ENCODE results near the gene DPYD.

DPYD gene

GRCh38 chr1:97074771-97075170 lies 846.1 kb downstream of the DPYD start:
- no peak for DNase-seq

- no peak for DNase-seq
Measured at GRCh38 chr1:97073936-97074335, 846.9 kb downstream of the DPYD start.

DNA sequence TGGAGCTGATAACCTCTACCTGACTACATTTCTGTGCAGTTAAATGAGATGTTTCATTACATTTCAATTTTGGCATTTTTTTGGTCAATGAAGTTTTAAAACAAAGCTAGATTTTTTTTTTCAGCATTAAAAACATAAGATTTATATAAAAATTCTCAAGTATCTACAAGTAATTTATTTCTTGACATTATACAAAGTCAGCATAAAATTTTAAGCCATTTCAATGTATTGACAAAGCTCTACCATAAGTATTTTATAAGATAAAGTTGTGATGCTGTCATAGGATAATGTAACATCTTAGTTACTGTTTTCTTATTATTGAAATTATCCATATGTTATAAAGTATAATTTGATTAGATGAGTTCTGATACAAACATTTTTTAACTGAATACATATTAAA lies 847.7 kb downstream of the DPYD start:
- DNase-seq, result no peak

DNA sequence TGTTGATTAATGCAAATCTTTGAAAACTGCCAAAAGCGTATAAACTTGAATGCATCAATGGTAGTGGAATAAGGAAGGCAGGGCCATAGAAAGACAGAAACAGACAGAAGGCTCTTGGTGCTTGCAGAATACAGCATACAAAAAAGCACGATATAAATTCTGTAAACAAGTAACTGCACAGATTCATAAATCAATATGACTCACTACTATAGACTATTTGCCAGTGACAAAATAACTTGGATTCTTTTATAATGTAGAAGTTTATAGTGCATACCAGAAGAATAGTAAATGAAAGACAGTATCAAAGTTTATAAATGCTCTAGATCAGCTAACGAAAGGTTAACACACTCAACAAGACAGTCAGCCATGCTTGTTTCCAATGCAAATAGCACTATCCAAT lies 849.7 kb downstream of the DPYD start:
- DNase-seq, result no peak

DNA sequence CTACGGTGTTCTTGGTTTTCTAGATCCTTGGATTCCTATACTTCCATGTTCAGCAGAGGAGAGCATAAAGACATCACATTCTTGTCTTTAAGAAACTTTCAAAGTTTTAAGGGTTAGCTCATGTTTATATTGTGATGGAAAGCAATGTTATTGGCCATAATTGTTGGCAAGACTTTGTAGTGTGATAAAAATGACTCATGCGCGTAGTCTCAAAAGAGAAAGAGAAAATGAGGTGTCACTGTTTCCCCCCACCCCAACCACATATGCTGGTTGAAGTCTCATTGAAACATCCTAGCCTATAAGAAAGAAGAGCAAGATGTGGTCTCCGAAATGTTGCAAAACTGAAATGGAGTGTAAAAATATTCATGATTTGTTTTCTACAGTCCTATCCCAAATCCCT lies 850.5 kb downstream of the DPYD start:
- DNase-seq, result no peak

DNA sequence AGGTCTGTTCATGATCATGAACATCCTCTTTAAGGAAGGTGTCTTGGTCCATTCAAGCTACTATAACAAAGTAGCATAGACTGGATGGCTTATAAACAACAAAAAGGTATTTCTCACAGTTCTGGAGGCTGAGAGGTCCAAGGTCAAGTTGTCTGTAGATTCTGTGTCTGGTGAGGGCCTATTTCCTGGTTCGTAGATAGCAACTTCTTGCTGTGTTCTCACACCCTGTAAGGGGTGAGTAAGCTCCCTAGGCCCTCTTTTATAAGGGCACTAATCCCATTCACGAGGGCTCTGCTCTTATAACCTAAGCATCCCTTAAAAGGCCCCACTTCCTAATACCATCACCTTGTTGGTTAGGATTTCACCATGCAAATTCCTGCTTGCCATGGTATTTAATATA lies 851.5 kb downstream of the DPYD start:
- no peak for DNase-seq

DNA sequence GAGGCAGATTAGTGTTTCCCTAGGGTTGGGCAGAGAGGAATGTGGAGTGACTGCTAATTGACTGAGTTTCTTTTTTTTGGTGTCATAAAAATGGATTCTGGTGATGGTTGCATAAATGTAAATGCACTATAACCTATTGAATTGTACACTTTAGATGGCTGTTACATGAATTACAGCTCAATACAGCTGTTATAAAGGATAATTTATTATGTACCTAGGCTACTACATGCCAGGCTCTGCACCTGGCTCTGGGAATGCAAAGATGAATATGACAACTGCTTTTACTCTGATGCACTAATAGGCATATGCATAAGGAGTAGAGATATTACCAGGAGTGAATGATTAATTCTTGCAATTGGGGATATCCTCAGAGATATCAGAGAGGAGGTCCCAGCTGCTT lies 854.0 kb downstream of the DPYD start:
- DNase-seq, result peak; percentile 43

- DNase-seq, result no peak
Measured at GRCh38 chr1:97063532-97063931, 857.3 kb downstream of the DPYD start.

- DNase-seq, result no peak
Measured at GRCh38 chr1:97061604-97062003, 859.2 kb downstream of the DPYD start.

- DNase-seq, result no peak
Measured at GRCh38 chr1:97056386-97056785, 864.4 kb downstream of the DPYD start.

GRCh38 chr1:97053268-97053667 lies 867.6 kb downstream of the DPYD start:
- DNase-seq, result no peak

DNA sequence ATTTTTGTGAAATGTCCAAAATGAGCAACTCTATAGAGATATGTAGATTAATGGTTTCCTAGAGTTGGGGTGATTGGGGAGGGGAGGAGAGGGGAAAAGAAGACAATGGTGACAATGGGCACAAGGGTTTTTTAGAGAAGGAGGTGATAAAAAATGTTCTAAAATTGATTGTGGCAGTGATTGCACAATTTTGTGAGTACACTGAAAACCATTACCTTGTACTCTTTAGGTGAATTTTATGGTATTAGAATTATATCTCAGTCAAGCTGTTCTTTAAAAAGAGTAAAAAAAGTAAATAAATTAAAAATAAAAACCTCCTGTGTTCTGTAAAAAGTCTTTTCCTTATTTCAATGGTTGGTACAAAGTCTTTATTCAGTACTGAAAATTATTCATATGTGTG lies 869.0 kb downstream of the DPYD start:
- DNase-seq, result no peak

DNA sequence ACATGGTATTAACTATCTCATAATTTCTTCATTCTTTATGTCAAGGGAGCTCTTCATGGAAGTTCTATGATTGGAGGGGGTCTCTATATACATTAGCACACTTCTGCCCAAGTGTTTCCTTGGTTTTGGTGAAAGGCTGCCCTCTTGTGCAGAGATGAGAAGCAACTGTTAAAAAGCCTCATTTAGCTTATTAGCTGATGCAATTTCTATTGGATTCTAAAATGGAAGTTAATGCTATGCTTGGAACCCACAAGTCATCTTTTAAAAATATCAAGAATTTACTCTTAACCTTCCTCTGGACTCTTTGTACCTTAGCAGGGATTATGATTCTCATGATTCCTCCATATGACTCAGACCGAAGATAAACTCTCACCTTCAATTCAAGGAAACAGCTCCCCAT lies 870.3 kb downstream of the DPYD start:
- DNase-seq, result peak; percentile 83

DNA sequence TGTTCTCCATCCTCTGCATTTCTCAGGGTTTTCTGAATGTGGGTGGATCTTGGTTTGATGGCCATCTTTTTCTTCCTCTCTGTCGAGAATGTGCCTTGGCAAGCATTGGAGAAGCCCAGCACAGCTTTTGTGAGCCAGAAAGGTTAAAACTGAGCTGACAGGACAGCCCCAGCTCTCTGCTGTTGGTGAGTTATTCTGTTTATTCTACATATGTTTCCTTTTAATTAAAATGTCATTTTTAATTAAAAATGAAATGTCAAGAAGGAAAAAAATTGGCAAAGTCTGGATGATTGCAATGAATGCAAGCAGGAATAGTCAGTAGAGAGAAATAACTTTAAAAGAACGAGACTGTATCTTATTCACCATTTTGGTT lies 873.4 kb downstream of the DPYD start:
- no peak for DNase-seq

GRCh38 chr1:97046765-97047420 lies 873.9 kb downstream of the DPYD start:
- DNase-seq, result no peak

GRCh38 chr1:97044159-97044760 lies 876.6 kb downstream of the DPYD start:
- no peak for DNase-seq

GRCh38 chr1:97042551-97042950 lies 878.3 kb downstream of the DPYD start:
- peak; percentile 89 for DNase-seq

DNA sequence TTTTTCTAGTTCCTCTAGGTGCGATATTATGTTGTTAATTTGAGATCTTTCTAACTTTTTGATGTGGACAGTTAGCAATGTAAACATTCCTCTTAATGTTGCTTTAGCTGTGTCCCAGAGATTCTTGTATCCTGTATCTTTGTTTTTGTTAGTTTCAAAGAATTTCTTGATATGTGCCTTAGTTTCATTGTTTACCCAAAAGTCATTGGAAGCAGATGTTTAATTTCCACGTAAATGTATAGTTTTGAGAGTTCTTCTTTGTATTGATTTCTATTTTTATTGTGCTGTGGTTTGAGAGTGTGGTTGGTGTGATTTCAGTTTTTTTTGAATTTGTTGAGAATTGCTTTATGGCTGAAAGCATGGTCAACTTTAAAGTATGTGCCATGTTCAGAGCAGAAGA lies 879.8 kb downstream of the DPYD start:
- peak; percentile 57 for DNase-seq

- DNase-seq, result peak; percentile 81
Measured at GRCh38 chr1:97038410-97038809, 882.4 kb downstream of the DPYD start.

GRCh38 chr1:97034651-97035050 lies 886.2 kb downstream of the DPYD start:
- no peak for DNase-seq

GRCh38 chr1:97033949-97034348 lies 886.9 kb downstream of the DPYD start:
- no peak for DNase-seq

All from fibroblast of skin of scalp (primary cell).